Measurements from ENCODE around the gene NPLOC4. TPM values are rescaled to one million over a fixed set of nuclear protein-coding genes. Genes with fewer than 3 reads are reported as not detected.

The NPLOC4 gene
- total and polyA plus RNA-seq, 2 of the 13 experiments (the other 11 are each of a cell fraction or from before 2014, with no cell fraction given) = 57.0 to 97.0 TPM

DNA sequence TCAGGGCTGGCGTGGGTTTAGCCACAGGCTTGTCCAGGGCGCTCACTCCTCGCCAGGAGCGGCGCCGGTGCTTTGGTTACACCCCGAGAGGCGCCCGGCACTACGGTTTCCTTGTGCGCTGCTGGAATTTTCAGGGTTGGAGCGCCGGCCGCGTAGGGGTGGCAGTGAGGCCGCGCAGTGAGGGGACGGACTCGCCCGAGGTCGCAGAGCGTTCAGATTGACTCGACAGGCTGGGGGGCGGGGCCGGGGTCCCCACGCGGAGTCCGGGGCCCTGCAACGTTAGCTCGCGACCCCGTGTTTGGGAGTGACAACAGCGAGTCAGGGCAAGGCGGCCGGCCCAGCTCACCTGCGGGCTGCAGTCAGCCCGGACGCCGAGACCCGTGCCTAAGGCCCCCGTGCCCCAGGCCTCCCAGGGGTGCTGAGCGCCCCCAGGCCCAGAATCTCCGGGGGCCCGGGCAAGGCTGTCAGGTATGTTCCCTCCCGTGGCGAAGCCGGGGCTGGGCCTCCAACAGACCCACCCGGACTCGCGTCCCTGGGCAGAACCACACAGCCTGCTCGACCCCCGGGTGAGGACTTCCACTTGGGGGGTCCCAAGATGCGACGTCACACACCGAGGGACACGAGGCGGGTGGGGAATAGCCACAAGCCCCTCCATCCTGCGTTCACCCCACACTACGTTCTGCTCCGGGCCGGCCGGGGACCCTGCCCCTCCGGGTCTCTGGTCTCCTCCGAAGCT is 123.0 kb downstream of the NPLOC4 start (continued):
- no peak for TF ChIP-seq ZBTB40 (IDR thresholded peaks at IDR 0.05)
- 0 out of 2 replicates have a peak, but pooled peaks have one; percentile 37 for TF ChIP-seq ZBTB40 (CRISPR knock-in tag; IDR thresholded peaks at IDR 0.05)
- TF ChIP-seq ZNF460 (CRISPR knock-in tag; IDR thresholded peaks at IDR 0.05; ENCODE audit: borderline replicate concordance) = no peak
- peak; percentile 51 for TF ChIP-seq ZNF317 (CRISPR knock-in tag; IDR thresholded peaks at IDR 0.05)
- no peak for TF ChIP-seq ZSCAN20 (CRISPR knock-in tag; IDR thresholded peaks at IDR 0.05; ENCODE audit: borderline replicate concordance)
- TF ChIP-seq ELF3 (CRISPR knock-in tag; IDR thresholded peaks at IDR 0.05) = peak; percentile 23; the same call in 1 of the 2 replicates
- TF ChIP-seq ETS1 (CRISPR knock-in tag; IDR thresholded peaks at IDR 0.05) = no peak
- TF ChIP-seq, protein P1, sequence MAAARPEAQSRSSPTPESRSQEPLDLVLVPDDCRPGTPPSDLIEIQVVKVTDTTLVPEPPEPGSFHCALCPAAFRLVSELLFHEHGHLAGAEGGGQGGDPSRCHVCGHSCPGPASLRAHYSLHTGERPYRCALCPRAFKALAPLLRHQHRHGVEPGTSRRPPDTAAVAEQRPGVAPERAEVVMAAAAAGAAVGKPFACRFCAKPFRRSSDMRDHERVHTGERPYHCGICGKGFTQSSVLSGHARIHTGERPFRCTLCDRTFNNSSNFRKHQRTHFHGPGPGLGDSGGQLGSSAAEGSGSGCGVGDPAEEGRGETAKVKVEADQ (CRISPR knock-in tag; IDR thresholded peaks at IDR 0.05; ENCODE audit: borderline replicate concordance) = peak; percentile 34; the same call in 1 of the 2 replicates
- peak; percentile 91 for TF ChIP-seq AKAP8 (CRISPR knock-in tag; IDR thresholded peaks at IDR 0.05)
- no peak; the same call in none of the 2 replicates for TF ChIP-seq ZNF777 (CRISPR knock-in tag; IDR thresholded peaks at IDR 0.05)
- peak; percentile 94 for TF ChIP-seq ZBTB7B (CRISPR knock-in tag; IDR thresholded peaks at IDR 0.05)
- TF ChIP-seq, protein P2, sequence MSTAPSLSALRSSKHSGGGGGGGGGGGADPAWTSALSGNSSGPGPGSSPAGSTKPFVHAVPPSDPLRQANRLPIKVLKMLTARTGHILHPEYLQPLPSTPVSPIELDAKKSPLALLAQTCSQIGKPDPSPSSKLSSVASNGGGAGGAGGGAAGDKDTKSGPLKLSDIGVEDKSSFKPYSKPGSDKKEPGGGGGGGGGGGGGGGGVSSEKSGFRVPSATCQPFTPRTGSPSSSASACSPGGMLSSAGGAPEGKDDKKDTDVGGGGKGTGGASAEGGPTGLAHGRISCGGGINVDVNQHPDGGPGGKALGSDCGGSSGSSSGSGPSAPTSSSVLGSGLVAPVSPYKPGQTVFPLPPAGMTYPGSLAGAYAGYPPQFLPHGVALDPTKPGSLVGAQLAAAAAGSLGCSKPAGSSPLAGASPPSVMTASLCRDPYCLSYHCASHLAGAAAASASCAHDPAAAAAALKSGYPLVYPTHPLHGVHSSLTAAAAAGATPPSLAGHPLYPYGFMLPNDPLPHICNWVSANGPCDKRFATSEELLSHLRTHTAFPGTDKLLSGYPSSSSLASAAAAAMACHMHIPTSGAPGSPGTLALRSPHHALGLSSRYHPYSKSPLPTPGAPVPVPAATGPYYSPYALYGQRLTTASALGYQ (CRISPR knock-in tag; IDR thresholded peaks at IDR 0.05) = no peak
- TF ChIP-seq IRF9 (CRISPR knock-in tag; IDR thresholded peaks at IDR 0.05; ENCODE audit: borderline replicate concordance) = peak; percentile 49; the same call in 1 of the 2 replicates

All from HepG2 (cell line).